SK-N-SH treated with all-trans-retinoic acid at 6 μM for 48 hours (cell line): Measurements from ENCODE around the gene DCAF8L2.

Experiments used
- BACH2 ChIP-seq: fragments of 250-450 bp; sonication (Bioruptor Pico); IDR thresholded peaks from 2 replicates; pipeline ENCODE4 v1.9.0; 2021; ENCODE audit warnings: mild to moderate bottlenecking, borderline replicate concordance
- CSRNP3 ChIP-seq: fragments of 250-450 bp; sonication (Bioruptor Pico); IDR thresholded peaks from 2 replicates; pipeline ENCODE4 v1.5.1; 2021; ENCODE audit warnings: mild to moderate bottlenecking, moderate library complexity
- ESRRG ChIP-seq: fragments of 250-450 bp; sonication (Bioruptor Pico); IDR thresholded peaks from 2 replicates; pipeline ENCODE4 v1.6.1; 2021; ENCODE audit warnings: mild to moderate bottlenecking
- PATZ1 ChIP-seq: fragments of 250-450 bp; sonication (Bioruptor Pico); IDR thresholded peaks from 2 replicates; pipeline ENCODE4 v1.8.0; 2020; ENCODE audit warnings: mild to moderate bottlenecking, moderate library complexity, borderline replicate concordance
- RARB ChIP-seq: fragments of 250-450 bp; sonication (Bioruptor Pico); IDR thresholded peaks from 2 replicates; pipeline ENCODE4 v1.8.0; 2021; ENCODE audit warnings: mild to moderate bottlenecking, moderate library complexity
- SNAI2 ChIP-seq: fragments of 250-450 bp; sonication (Bioruptor Pico); IDR thresholded peaks from 2 replicates; pipeline ENCODE4 v1.5.0; 2020; ENCODE audit warnings: mild to moderate bottlenecking, moderate library complexity
- TSHZ2 ChIP-seq: fragments of 250-450 bp; sonication (Bioruptor Pico); IDR thresholded peaks from 2 replicates; pipeline ENCODE4 v1.5.0; 2020; ENCODE audit warnings: mild to moderate bottlenecking, moderate library complexity
- ZFP3 ChIP-seq: fragments of 250-450 bp; sonication (Bioruptor Pico); IDR thresholded peaks from 2 replicates; pipeline ENCODE4 v1.5.0; 2020; ENCODE audit warnings: mild to moderate bottlenecking, moderate library complexity
- ZNF565 ChIP-seq: fragments of 450-650 bp; formaldehyde crosslinking; conservative IDR thresholded peaks from 2 replicates; pipeline ENCODE4 v1.5.0; 2020; ENCODE audit warnings: low read depth, mild to moderate bottlenecking, moderate library complexity

GRCh38 chrX:27597508-27597907 lies 7.4 kb downstream of the DCAF8L2 start:
- TF ChIP-seq ESRRG: no peak
- TF ChIP-seq SNAI2: no peak
- TF ChIP-seq ZNF565 (CRISPR knock-in tag): no peak
- TF ChIP-seq ZFP3 (CRISPR knock-in tag): no peak
- no peak for TF ChIP-seq BACH2 (CRISPR knock-in tag)
- no peak for TF ChIP-seq CSRNP3
- TF ChIP-seq PATZ1 (CRISPR knock-in tag): no peak
- TF ChIP-seq RARB: no peak
- no peak for TF ChIP-seq TSHZ2 (CRISPR knock-in tag)
